PC-9 (cell line): ENCODE results near the gene HES5. TPM values are rescaled to one million over a fixed set of nuclear protein-coding genes. Genes with fewer than 3 reads are reported as not detected.

Source experiments
- BruUV-seq: library from RNA; stranded (reverse); fragments of 400-500 nt; replicated peaks from 2 replicates; lab custom pipeline; 2021; lab: Mats Ljungman, UMichigan
- CTCF ChIA-PET: fragments of 300-600 bp; sonication (Branson Sonifier 250); formaldehyde crosslinking; loops from one replicate; lab custom pipeline; 2022; ENCODE audit warnings: antibody characterized with exemption; lab: Charles Lee
- POLR2A ChIA-PET: fragments of 300-600 bp; sonication (Branson Sonifier 250); formaldehyde crosslinking; loops from one replicate; lab custom pipeline; 2022; ENCODE audit warnings: antibody characterized with exemption; ENCODE audit not compliant: unreplicated experiment; lab: Charles Lee
- DNase-seq, 2 experiments: peaks; one replicate each; pipeline versions ENCODE4 v3.0.0 to v3.0.0-alpha.2; 2015 to 2022; ENCODE audit warnings: mixed read lengths in 1 of 2
- H2AFZ ChIP-seq: fragments of 200-600 bp; sonication (generic); 2 replicates; pipeline ENCODE4 v1.8.1; 2017; ENCODE audit warnings: antibody characterized with exemption
- H3F3A ChIP-seq: fragments of 200-600 bp; sonication (generic); 2 replicates; pipeline ENCODE4 v1.8.1; 2017; ENCODE audit warnings: antibody characterized with exemption, mild to moderate bottlenecking, low read depth; ENCODE audit not compliant: insufficient read depth
- H3K27ac ChIP-seq: fragments of 200-600 bp; sonication (generic); 2 replicates; pipeline ENCODE4 v1.6.1; 2016; ENCODE audit warnings: mixed run types
- H3K27me3 ChIP-seq: fragments of 200-600 bp; sonication (generic); 2 replicates; pipeline ENCODE4 v1.6.1; 2016; ENCODE audit warnings: low read depth, mixed run types; ENCODE audit not compliant: insufficient read depth
- H3K36me3 ChIP-seq: fragments of 200-600 bp; sonication (generic); 2 replicates; pipeline ENCODE4 v1.6.1; 2016; ENCODE audit warnings: low read depth, mixed run types
- H3K4me1 ChIP-seq: fragments of 200-600 bp; sonication (generic); replicated peaks from 2 replicates; pipeline ENCODE4 v1.6.1; 2016; ENCODE audit warnings: mixed run types; ENCODE audit not compliant: insufficient read depth
- H3K4me2 ChIP-seq: fragments of 200-600 bp; sonication (generic); 2 replicates; pipeline ENCODE4 v1.6.1; 2017; ENCODE audit warnings: mixed run types
- H3K4me3 ChIP-seq: fragments of 200-600 bp; sonication (generic); 2 replicates; pipeline ENCODE4 v1.6.1; 2016; ENCODE audit warnings: mixed run types
- H3K79me2 ChIP-seq: fragments of 200-600 bp; sonication (generic); 2 replicates; pipeline ENCODE4 v1.6.1; 2017; ENCODE audit warnings: low read depth, mixed run types
- H3K9me2 ChIP-seq: fragments of 200-600 bp; sonication (generic); 2 replicates; pipeline ENCODE4 v1.8.1; 2017; ENCODE audit warnings: mild to moderate bottlenecking; ENCODE audit not compliant: insufficient read depth
- H3K9me3 ChIP-seq: fragments of 200-600 bp; sonication (generic); 2 replicates; pipeline ENCODE4 v1.8.1; 2016; ENCODE audit warnings: low read depth; ENCODE audit not compliant: insufficient read depth
- H4K20me1 ChIP-seq: fragments of 200-600 bp; sonication (generic); 2 replicates; pipeline ENCODE4 v1.8.1; 2017; ENCODE audit not compliant: insufficient read depth
- CTCF ChIP-seq: fragments of 200-600 bp; sonication (generic); conservative IDR thresholded peaks from 2 replicates; pipeline ENCODE4 v1.6.1; 2017; ENCODE audit warnings: mixed run types, antibody characterized with exemption, mild to moderate bottlenecking, moderate library complexity
- EZH2 ChIP-seq: fragments of 200-600 bp; sonication (generic); IDR thresholded peaks from 2 replicates; pipeline ENCODE4 v1.8.0; 2017; ENCODE audit warnings: antibody characterized with exemption, low read depth
- intact Hi-C: fragments of 100-400 bp; cut with micrococcal nuclease; formaldehyde crosslinking; loops from one replicate; pipeline ENCODE4 v1.10.0; 2022; ENCODE audit not compliant: unreplicated experiment
- total RNA-seq: library from RNA; stranded (reverse); gene quantifications from 2 replicates; pipeline ENCODE4 v1.2.3, GENCODE V29; 2021

Gene HES5
- total RNA-seq, 1 experiment from 2014 or later = not detected

- POLR2A ChIA-PET = no interaction called here
- TF ChIP-seq EZH2 (no peak), CTCF (no peak)
Measured at GRCh38 chr1:2507744-2508155, 22.3 kb downstream of the HES5 start.

DNA sequence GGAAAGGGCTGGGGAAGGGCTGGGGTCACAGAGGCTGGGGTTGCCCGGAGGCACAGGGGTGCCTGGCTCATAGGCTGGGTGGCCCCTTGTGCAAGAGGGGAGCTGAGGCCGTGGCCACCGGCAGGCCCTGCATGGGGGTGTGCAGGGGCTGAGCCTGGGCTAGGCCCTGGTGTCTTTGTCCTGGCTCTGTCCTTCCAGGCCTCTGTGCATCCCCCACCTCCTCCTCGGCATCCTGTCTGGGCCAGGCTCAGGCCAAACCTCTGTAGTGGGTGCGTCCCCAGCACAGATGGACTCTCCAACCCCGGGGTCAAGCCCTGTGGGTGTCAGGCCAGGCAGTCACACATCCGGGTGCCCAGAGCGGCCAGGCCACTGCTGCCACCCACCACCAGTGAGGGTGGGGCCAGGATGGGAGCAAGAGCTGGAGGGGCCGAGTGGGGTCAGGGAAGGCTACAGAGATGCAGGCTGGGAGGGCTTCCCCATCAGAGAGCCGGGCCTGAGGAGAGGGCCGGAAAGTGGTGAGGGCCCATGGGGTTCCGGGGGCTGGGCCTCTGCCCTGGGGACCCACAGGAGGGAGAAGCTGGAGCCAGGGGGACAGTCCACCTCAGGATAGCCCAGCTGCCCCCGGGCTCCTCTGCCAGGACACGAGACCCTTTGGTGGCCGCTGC, 23.0 kb downstream of the HES5 start:
- TF ChIP-seq CTCF = no peak
- TF ChIP-seq EZH2 = no peak
- H3F3A ChIP-seq = no peaks in the 10 kb centered on the region
- CTCF ChIA-PET = no interaction called here
- no peak overlapping the region for H3K4me2 ChIP-seq
- H3K79me2 ChIP-seq = no peaks in the 10 kb centered on the region
- no peak overlapping the region for H3K4me3 ChIP-seq
- DNase-seq = no peak
- no peaks in the 10 kb centered on the region for H3K27me3 ChIP-seq
- H3K9me2 ChIP-seq = no peaks in the 10 kb centered on the region
- H3K27ac ChIP-seq = no peak overlapping the region
- POLR2A ChIA-PET = no interaction called here
- no peak overlapping the region for H2AFZ ChIP-seq
- H3K9me3 ChIP-seq = no peaks in the 10 kb centered on the region
- no TSS peak for BruUV-seq
- H3K4me1 ChIP-seq = no peaks in the 10 kb centered on the region
- intact Hi-C loops = no loop called here
- peaks cover 5% of the 10 kb centered on the region; the same call in 1 of the 2 replicates for H4K20me1 ChIP-seq
- H3K36me3 ChIP-seq = no peaks in the 10 kb centered on the region

More at GRCh38 chr1:2507744-2508155, 22.3 kb downstream of the HES5 start:
- intact Hi-C loops = no loop called here
- H3K9me3 ChIP-seq = no peaks in the 10 kb centered on the region
- CTCF ChIA-PET = no interaction called here
- H3K36me3 ChIP-seq = no peaks in the 10 kb centered on the region
- no peak overlapping the region for H2AFZ ChIP-seq
- BruUV-seq = no TSS peak
- peaks cover 5% of the 10 kb centered on the region; the same call in 1 of the 2 replicates for H4K20me1 ChIP-seq
- H3K4me2 ChIP-seq = no peak overlapping the region
- no peaks in the 10 kb centered on the region for H3K4me1 ChIP-seq
- H3K27me3 ChIP-seq = no peaks in the 10 kb centered on the region
- H3K4me3 ChIP-seq = no peak overlapping the region
- H3K27ac ChIP-seq = no peak overlapping the region
- no peak for DNase-seq
- no peaks in the 10 kb centered on the region for H3K9me2 ChIP-seq
- H3K79me2 ChIP-seq = no peaks in the 10 kb centered on the region
- H3F3A ChIP-seq = no peaks in the 10 kb centered on the region

GRCh38 chr1:2506007-2506860, 23.8 kb downstream of the HES5 start:
- no peaks in the 10 kb centered on the region for H3K36me3 ChIP-seq
- intact Hi-C loops = no loop called here
- no peaks in the 10 kb centered on the region for H3K9me2 ChIP-seq
- no peaks in the 10 kb centered on the region for H3K9me3 ChIP-seq
- H3K4me1 ChIP-seq = no peaks in the 10 kb centered on the region
- no peak overlapping the region for H3K4me3 ChIP-seq
- CTCF ChIA-PET = no interaction called here
- H3K79me2 ChIP-seq = no peaks in the 10 kb centered on the region
- TF ChIP-seq EZH2 (no peak), CTCF (no peak)
- H3K27me3 ChIP-seq = no peaks in the 10 kb centered on the region
- H3K4me2 ChIP-seq = no peak overlapping the region
- DNase-seq = no peak
- POLR2A ChIA-PET = no interaction called here
- H3K27ac ChIP-seq = no peak overlapping the region
- no peaks in the 10 kb centered on the region for H3F3A ChIP-seq
- BruUV-seq = TSS peak; percentile 20
- H4K20me1 ChIP-seq = peaks cover 5% of the 10 kb centered on the region; the same call in 1 of the 2 replicates
- no peak overlapping the region for H2AFZ ChIP-seq
